KOPT-K1 (cell line): ENCODE measurements around the gene TTC36.

Experiments used
- H3K27ac ChIP-seq: fragments of 200-600 bp; sonication (generic); 2 replicates; pipeline ENCODE4 v1.5.1; 2016; ENCODE audit warnings: antibody characterized with exemption, mild to moderate bottlenecking, low read depth, low read length; ENCODE audit not compliant: poor library complexity, severe bottlenecking
- H3K36me3 ChIP-seq: fragments of 200-600 bp; sonication (generic); 2 replicates; pipeline ENCODE4 v1.5.1; 2017; ENCODE audit warnings: antibody characterized with exemption, mild to moderate bottlenecking, low read length, moderate library complexity; ENCODE audit not compliant: insufficient read depth
- H3K9me3 ChIP-seq: fragments of 200-600 bp; sonication (generic); 2 replicates; pipeline ENCODE4 v1.5.1; 2017; ENCODE audit warnings: antibody characterized with exemption, low read length, mild to moderate bottlenecking; ENCODE audit not compliant: insufficient read depth, poor library complexity, severe bottlenecking

The TTC36 gene

GRCh38 chr11:118526688-118527087, 586 bp upstream of the TTC36 start:
- Histone ChIP-seq H3K9me3 (no peaks in the 10 kb centered on the region), H3K27ac (no peak overlapping the region), H3K36me3 (peaks cover 53% of the 10 kb centered on the region)

GRCh38 chr11:118528511-118528910, 1.2 kb downstream of the TTC36 start:
- H3K27ac ChIP-seq, result no peak overlapping the region
- H3K9me3 ChIP-seq, result no peaks in the 10 kb centered on the region

GRCh38 chr11:118529584-118530175, 2.4 kb downstream of the TTC36 start:
- Histone ChIP-seq H3K27ac (peak overlapping the region; percentile 52), H3K36me3 (peaks cover 23% of the 10 kb centered on the region), H3K9me3 (no peaks in the 10 kb centered on the region)

More at GRCh38 chr11:118528511-118528910, 1.2 kb downstream of the TTC36 start:
- peaks cover 35% of the 10 kb centered on the region for H3K36me3 ChIP-seq

DNA sequence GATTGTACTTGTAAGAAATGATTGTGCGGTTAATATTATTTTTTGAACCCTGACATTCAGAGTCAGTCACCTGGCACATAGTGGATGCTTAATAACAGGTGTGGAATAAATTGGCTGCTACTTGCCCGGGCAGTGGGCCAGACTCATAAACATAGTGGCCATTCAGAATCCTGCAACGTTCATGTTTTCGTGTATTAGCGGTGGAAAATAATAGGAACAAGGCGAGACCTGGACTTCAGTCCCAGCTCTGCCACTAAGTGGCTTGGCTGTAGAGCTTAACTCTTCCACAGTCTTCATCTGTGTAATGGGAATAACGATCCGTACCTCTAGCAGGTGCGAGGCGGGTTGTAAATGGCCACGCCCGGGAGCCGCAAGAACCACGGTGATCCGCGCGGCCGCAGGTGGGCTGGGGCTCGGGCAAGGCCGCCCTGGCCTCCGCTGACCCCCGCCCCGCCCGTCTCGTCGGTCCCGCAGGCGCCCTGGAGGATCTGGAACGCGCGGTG, 3.0 kb downstream of the TTC36 start:
- no peaks in the 10 kb centered on the region for H3K9me3 ChIP-seq
- peak overlapping the region; percentile 52 for H3K27ac ChIP-seq
- H3K36me3 ChIP-seq, result peaks cover 17% of the 10 kb centered on the region

GRCh38 chr11:118530683-118531596, 3.7 kb downstream of the TTC36 start, which contains the start of gene TMEM25:
Gene TMEM25 (plus strand): TSS chr11:118531192. CDS start chr11:118531802, 610 bp downstream.
- H3K27ac ChIP-seq, result peak within 1 kb of the TSS; percentile 52
- H3K9me3 ChIP-seq, result no peaks in the 10 kb centered on the region
- H3K36me3 ChIP-seq, result peaks cover 16% of the 10 kb centered on the region

GRCh38 chr11:118531597-118532084, 4.4 kb downstream of the TTC36 start:
- peaks cover 10% of the 10 kb centered on the region; the same call in 1 of the 2 replicates for H3K36me3 ChIP-seq
- H3K27ac ChIP-seq, result no peak overlapping the region
- no peaks in the 10 kb centered on the region for H3K9me3 ChIP-seq

DNA sequence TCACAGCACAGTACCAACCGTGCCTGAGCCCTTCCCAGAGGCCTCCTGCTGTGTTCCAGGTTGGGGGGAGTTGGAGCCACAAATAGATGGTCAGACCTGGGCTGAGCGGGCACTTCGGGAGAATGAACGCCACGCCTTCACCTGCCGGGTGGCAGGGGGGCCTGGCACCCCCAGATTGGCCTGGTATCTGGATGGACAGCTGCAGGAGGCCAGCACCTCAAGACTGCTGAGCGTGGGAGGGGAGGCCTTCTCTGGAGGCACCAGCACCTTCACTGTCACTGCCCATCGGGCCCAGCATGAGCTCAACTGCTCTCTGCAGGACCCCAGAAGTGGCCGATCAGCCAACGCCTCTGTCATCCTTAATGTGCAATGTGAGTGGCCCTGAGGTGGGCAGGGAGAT, 4.8 kb downstream of the TTC36 start:
- peaks cover 7% of the 10 kb centered on the region; the same call in 1 of the 2 replicates for H3K36me3 ChIP-seq
- H3K9me3 ChIP-seq, result no peaks in the 10 kb centered on the region
- no peak overlapping the region for H3K27ac ChIP-seq

DNA sequence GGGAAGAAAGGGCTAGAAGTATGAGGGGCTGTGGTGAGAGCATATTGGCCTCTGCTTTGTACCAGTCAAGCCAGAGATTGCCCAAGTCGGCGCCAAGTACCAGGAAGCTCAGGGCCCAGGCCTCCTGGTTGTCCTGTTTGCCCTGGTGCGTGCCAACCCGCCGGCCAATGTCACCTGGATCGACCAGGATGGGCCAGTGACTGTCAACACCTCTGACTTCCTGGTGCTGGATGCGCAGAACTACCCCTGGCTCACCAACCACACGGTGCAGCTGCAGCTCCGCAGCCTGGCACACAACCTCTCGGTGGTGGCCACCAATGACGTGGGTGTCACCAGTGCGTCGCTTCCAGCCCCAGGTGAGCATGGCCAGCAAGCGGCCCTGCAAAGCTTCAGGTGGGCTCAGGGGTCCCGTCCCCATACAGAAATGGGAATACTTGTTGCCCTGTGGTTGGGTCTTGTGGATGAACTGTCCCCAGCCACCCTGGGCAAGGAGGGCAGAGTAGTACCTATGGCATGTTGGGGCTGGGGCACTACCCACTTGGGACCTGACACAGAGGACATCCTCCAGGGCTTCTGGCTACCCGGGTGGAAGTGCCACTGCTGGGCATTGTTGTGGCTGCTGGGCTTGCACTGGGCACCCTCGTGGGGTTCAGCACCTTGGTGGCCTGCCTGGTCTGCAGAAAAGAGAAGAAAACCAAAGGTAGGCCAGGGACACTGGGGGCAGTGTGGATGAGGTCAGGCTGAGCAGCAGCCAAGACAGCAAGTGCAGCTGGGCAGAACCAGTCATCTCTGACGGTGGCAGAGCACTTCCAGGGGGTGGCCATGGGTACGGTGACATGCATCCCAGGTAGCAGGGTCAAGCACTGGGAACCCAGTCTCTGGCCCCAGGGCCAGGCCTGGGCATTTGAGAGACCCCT, 5.8 kb downstream of the TTC36 start:
- H3K27ac ChIP-seq, result no peak overlapping the region
- H3K9me3 ChIP-seq, result no peaks in the 10 kb centered on the region

GRCh38 chr11:118533769-118534729, 6.8 kb downstream of the TTC36 start:
- H3K27ac ChIP-seq, result no peak overlapping the region

More for the DNA sequence above, 5.8 kb downstream of the TTC36 start:
- H3K36me3 ChIP-seq, result no peaks in the 10 kb centered on the region

GRCh38 chr11:118535261-118535660, 8.0 kb downstream of the TTC36 start:
- H3K27ac ChIP-seq, result no peak overlapping the region
- no peaks in the 10 kb centered on the region for H3K36me3 ChIP-seq
- H3K9me3 ChIP-seq, result no peaks in the 10 kb centered on the region

More at GRCh38 chr11:118533769-118534729, 6.8 kb downstream of the TTC36 start:
- Histone ChIP-seq H3K9me3 (no peaks in the 10 kb centered on the region), H3K36me3 (no peaks in the 10 kb centered on the region)

DNA sequence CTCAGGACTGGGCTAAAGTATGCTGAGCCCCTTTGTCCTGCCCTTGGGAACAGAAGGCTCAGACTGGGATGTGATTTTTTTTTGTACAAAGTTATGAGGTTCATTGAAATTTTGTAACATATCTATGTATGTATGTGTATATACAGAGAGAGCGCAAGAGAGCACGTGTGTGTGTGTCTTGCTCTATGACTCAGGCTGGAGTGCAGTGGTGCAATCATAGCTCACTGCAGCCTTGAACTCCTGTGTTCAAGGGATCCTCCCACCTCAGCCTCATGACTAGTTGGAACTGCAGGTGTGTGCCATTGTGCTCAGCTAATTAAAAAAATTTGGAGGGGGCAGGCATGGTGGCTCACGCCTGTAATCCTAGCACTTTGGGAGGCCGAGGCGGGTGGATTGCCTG, 9.5 kb downstream of the TTC36 start:
- no peak overlapping the region for H3K27ac ChIP-seq
- H3K36me3 ChIP-seq, result no peaks in the 10 kb centered on the region
- no peaks in the 10 kb centered on the region for H3K9me3 ChIP-seq

GRCh38 chr11:118537409-118537980, 10.2 kb downstream of the TTC36 start:
- Histone ChIP-seq H3K9me3 (no peaks in the 10 kb centered on the region), H3K27ac (no peak overlapping the region), H3K36me3 (no peaks in the 10 kb centered on the region)

GRCh38 chr11:118544010-118544646, 16.9 kb downstream of the TTC36 start:
- no peaks in the 10 kb centered on the region for H3K9me3 ChIP-seq
- H3K27ac ChIP-seq, result no peak overlapping the region
- H3K36me3 ChIP-seq, result peaks cover 6% of the 10 kb centered on the region; the same call in 1 of the 2 replicates
